Liver (tissue), 9 donors: ENCODE results near the gene FNBP1L. TPM values are rescaled to one million over a fixed set of nuclear protein-coding genes. Genes with fewer than 3 reads are reported as not detected.
A peak's percentile ranks its signal among the peaks of the same experiment; 100 is the strongest.
"Not testable (repeated sequence)": the region's sequence is repeated elsewhere in the genome, so short reads cannot be mapped to it uniquely, and the experiment has no call there.

ENCODE experiments used
- DNase-seq: peaks from one replicate; pipeline ENCODE4 v3.0.0-alpha.2; 2017; ENCODE audit warnings: low spot score
- H3K27ac ChIP-seq, 2 donors: one replicate each; pipeline ENCODE4 v1.7.0; 2013; ENCODE audit warnings: inconsistent platforms in 2 of 2, low read length in 2 of 2, control low read depth in 1 of 2, low read depth in 1 of 2, mild to moderate bottlenecking in 1 of 2
- H3K27me3 ChIP-seq, 4 donors: one replicate each; pipeline versions ENCODE4 v1.6.1 to v1.7.0; 2013; ENCODE audit warnings: low read length in 3 of 4, inconsistent platforms in 1 of 4, mild to moderate bottlenecking in 1 of 4, moderate library complexity in 1 of 4; ENCODE audit not compliant: control insufficient read depth in 4 of 4, insufficient read depth in 4 of 4
- H3K36me3 ChIP-seq, 4 donors: one replicate each; pipeline versions ENCODE4 v1.6.1 to v1.7.0; 2013; ENCODE audit warnings: low read length in 3 of 4, mild to moderate bottlenecking in 3 of 4, low read depth in 1 of 4, moderate library complexity in 1 of 4; ENCODE audit not compliant: control insufficient read depth in 4 of 4, insufficient read depth in 3 of 4
- H3K4me1 ChIP-seq, 4 donors: one replicate each; pipeline versions ENCODE4 v1.6.1 to v1.7.0; 2013; ENCODE audit warnings: low read length in 3 of 4, mild to moderate bottlenecking in 3 of 4, moderate library complexity in 1 of 4; ENCODE audit not compliant: control insufficient read depth in 4 of 4, insufficient read depth in 4 of 4
- H3K4me3 ChIP-seq, 3 donors: one replicate each; pipeline versions ENCODE4 v1.6.1 to v1.7.0; 2013; ENCODE audit warnings: low read length in 3 of 3, control low read depth in 1 of 3, low read depth in 1 of 3, mild to moderate bottlenecking in 1 of 3
- H3K9ac ChIP-seq, 2 donors: one replicate each; pipeline ENCODE4 v1.7.0; 2013; ENCODE audit warnings: low read length in 2 of 2, mild to moderate bottlenecking in 2 of 2, moderate library complexity in 2 of 2, control low read depth in 1 of 2, low read depth in 1 of 2
- H3K9me3 ChIP-seq, 4 donors: one replicate each; pipeline versions ENCODE4 v1.6.1 to v1.7.0; 2013; ENCODE audit warnings: low read length in 3 of 4; ENCODE audit not compliant: control insufficient read depth in 4 of 4
- EGR1 ChIP-seq, 2 donors: IDR thresholded peaks; 2 replicates each; pipeline ENCODE4 v1.6.1; 2016 to 2018; ENCODE audit warnings: antibody characterized with exemption in 2 of 2, low read depth in 2 of 2
- FOXA1 ChIP-seq: IDR thresholded peaks from 2 replicates; pipeline ENCODE4 v1.6.1; 2016; ENCODE audit warnings: antibody characterized with exemption
- FOXA2 ChIP-seq: IDR thresholded peaks from 2 replicates; pipeline ENCODE4 v1.6.1; 2016; ENCODE audit warnings: antibody characterized with exemption
- GABPA ChIP-seq, 2 donors: IDR thresholded peaks in 1 of 2; conservative IDR thresholded peaks in 1 of 2; 2 replicates each; pipeline ENCODE4 v1.6.1; 2016; ENCODE audit warnings: antibody characterized with exemption in 2 of 2, mild to moderate bottlenecking in 1 of 2, moderate library complexity in 1 of 2
- HNF4A ChIP-seq, 2 donors: conservative IDR thresholded peaks; 2 replicates each; pipeline ENCODE4 v1.6.1; 2016; ENCODE audit warnings: antibody characterized with exemption in 2 of 2, mild to moderate bottlenecking in 2 of 2
- HNF4G ChIP-seq: IDR thresholded peaks from 2 replicates; pipeline ENCODE4 v1.6.1; 2016; ENCODE audit warnings: antibody characterized with exemption
- JUND ChIP-seq, 2 donors: IDR thresholded peaks; 2 replicates each; pipeline ENCODE4 v1.6.1; 2016; ENCODE audit warnings: antibody characterized with exemption in 2 of 2
- MAX ChIP-seq: IDR thresholded peaks from 2 replicates; pipeline ENCODE4 v1.6.1; 2016; ENCODE audit warnings: antibody characterized with exemption
- NR2F2 ChIP-seq: IDR thresholded peaks from 2 replicates; pipeline ENCODE4 v1.6.1; 2016; ENCODE audit warnings: antibody characterized with exemption
- RAD21 ChIP-seq, 2 donors: IDR thresholded peaks; 2 replicates each; pipeline ENCODE4 v1.6.1; 2016; ENCODE audit warnings: antibody characterized with exemption in 2 of 2, mild to moderate bottlenecking in 2 of 2
- REST ChIP-seq: IDR thresholded peaks from 2 replicates; pipeline ENCODE4 v1.6.1; 2016; ENCODE audit warnings: antibody characterized with exemption, mild to moderate bottlenecking
- RXRA ChIP-seq, 2 donors: IDR thresholded peaks; 2 replicates each; pipeline ENCODE4 v1.6.1; 2017 to 2018; ENCODE audit warnings: antibody characterized with exemption in 2 of 2, mild to moderate bottlenecking in 1 of 2
- SP1 ChIP-seq: IDR thresholded peaks from 2 replicates; pipeline ENCODE4 v1.6.1; 2018; ENCODE audit warnings: antibody characterized with exemption, mild to moderate bottlenecking
- TAF1 ChIP-seq: conservative IDR thresholded peaks from 2 replicates; pipeline ENCODE4 v1.6.1; 2016; ENCODE audit warnings: antibody characterized with exemption, mild to moderate bottlenecking
- YY1 ChIP-seq: IDR thresholded peaks from 2 replicates; pipeline ENCODE4 v1.6.1; 2016; ENCODE audit warnings: antibody characterized with exemption, mild to moderate bottlenecking
- ZBTB33 ChIP-seq: IDR thresholded peaks from 2 replicates; pipeline ENCODE4 v1.6.1; 2016; ENCODE audit warnings: antibody characterized with exemption
- WGBS: extraction: QIAGEN DNeasy Blood & Tissue Kit; methylation state at CpG from one replicate; pipeline ENCODE4 v1.1.7; 2013; 5-methylcytosine and 5-hydroxymethylcytosine counted together
- polyA plus RNA-seq, 2 donors: library from polyadenylated mRNA; stranded (reverse) in 1 of 2; unstranded in 1 of 2; fragments of 200-250 nt in 1 of 2; fragments of >200 nt in 1 of 2; fragmentation: Nextera tagmentation in 1 of 2; extraction: Ambion mirVana in 1 of 2; gene quantifications; one replicate each; pipeline versions ENCODE4 v1.2.1 to v1.2.3, GENCODE V29; 2013 to 2015
- total RNA-seq, 2 donors: library from RNA; depleted of rRNA; stranded (reverse); fragments of >200 nt; gene quantifications; one replicate each; pipeline ENCODE4 v1.2.3, GENCODE V29; 2014
- TF ChIP-seq, protein P1 (sequence below): IDR thresholded peaks from 2 replicates; pipeline ENCODE4 v1.6.1; 2016; ENCODE audit warnings: antibody characterized with exemption
- donor health status: healthy.
- donor health status: healthy.
- donor health status: healthy.
- donor health status: healthy.
- donor health status: healthy.

FNBP1L gene
- total and polyA plus RNA-seq, 4 donors = 5.3 to 13.5 (median 8.9) TPM

DNA sequence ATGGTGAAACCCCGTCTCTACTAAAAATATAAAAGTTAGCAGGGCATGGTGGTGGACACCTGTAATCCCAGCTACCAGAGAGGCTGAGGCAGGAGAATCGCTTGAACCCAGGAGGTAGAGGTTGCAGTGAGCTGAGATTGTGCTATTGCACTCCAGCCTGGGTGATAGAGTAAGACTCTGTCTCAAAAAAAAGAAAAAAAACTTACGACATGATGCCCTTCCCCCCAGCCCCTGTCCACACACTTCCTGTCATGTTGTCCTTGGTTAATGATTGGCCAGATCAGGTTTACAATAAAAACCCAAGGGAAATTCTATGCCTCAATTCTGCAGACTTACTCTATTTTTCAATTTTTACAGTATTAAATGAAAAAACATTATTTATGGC lies 143.4 kb downstream of the FNBP1L start:
- H3K4me1 ChIP-seq = peaks cover 1 to 45% (median 24%) of the 10 kb centered on the region in 4 donors
- H3K27me3 ChIP-seq, H3K9ac ChIP-seq, H3K4me3 ChIP-seq, DNase-seq, H3K9me3 ChIP-seq: not testable (repeated sequence)
- WGBS = 32% methylated on average over 3 of the region's 3 CpGs
- H3K36me3 ChIP-seq = peaks cover 0 to 18% (median 6%) of the 10 kb centered on the region in 4 donors
- H3K27ac ChIP-seq = peak overlapping the region; percentile 89 to 96
- TF ChIP-seq FOXA1 = peak; percentile 2
- TF ChIP-seq GABPA (IDR thresholded peaks at IDR 0.05 in 1 of 2, conservative IDR thresholded peaks at IDR 0.05 in 1 of 2) = peak in 1 of 2 donors; percentile 44

DNA sequence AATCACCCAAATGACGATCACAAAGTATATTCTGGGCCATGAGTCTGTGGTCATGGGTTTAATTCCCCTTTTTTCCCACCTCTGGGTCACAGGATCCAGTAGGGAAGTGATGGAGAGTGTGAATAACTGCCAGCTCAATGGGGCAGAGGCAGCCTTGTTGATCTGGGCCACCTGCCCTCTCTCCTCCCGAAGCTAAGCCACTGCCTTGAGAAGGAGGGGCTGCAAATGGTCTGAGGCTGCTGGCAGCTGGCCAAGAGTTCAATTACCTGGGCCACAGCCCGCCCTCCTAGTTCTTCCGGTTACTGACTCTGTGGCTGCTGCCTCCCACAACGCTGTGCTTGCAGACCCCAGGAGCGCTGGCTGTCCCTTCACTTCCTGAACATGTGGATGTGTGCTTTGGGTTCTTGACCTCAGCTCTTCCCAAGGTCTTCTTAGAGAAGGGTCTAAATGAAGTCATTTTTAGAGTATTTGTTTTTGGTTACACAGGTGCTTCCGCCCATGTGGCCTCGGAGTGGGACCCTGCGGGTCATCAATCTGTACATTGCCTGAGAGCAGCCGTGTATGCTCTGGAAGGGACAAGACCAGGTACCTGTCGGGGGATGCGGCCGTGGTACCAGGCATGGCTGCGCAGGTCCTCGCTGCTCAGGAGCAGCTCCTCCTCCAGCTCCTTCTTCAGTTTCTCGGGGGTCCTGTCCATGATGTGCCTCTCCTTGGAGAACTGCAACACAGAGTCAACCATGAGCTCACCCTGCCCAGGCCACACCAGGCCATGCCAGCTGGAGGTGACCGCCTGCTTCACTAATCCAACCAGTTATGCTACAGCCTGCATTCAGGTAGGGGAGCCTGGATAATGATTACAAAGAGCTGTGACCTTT lies 144.0 kb downstream of the FNBP1L start:
- TF ChIP-seq YY1 (peak; percentile 48), FOXA1 (peak; percentile 16), REST (peak; percentile 79), GABPA (IDR thresholded peaks at IDR 0.05 in 1 of 2, conservative IDR thresholded peaks at IDR 0.05 in 1 of 2) (peak in 1 of 2 donors; percentile 37), SP1 (peak; percentile 83), NR2F2 (no peak), MAX (peak; percentile 84), HNF4G (no peak), ZBTB33 (peak; percentile 63), EGR1 (IDR thresholded peaks at IDR 0.05; ENCODE audit: low read depth in 2 of 2) (no peak), RXRA (IDR thresholded peaks at IDR 0.05) (peak; percentile 80 to 81), TAF1 (peak; percentile 88), RAD21 (IDR thresholded peaks at IDR 0.05) (peak; percentile 12 to 33), FOXA2 (peak; percentile 51), JUND (IDR thresholded peaks at IDR 0.05) (peak; percentile 31 to 48), HNF4A (conservative IDR thresholded peaks at IDR 0.05) (peak in 1 of 2 donors; percentile 63)
- TF ChIP-seq, protein P1, sequence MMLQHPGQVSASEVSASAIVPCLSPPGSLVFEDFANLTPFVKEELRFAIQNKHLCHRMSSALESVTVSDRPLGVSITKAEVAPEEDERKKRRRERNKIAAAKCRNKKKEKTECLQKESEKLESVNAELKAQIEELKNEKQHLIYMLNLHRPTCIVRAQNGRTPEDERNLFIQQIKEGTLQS = no peak
- 29% methylated on average over 17 of the region's 17 CpGs for WGBS
- peak overlapping the region; percentile 47 to 79 for H3K9ac ChIP-seq
- peaks cover 0 to 18% (median 6%) of the 10 kb centered on the region in 4 donors for H3K36me3 ChIP-seq
- peak overlapping the region; percentile 89 to 96 for H3K27ac ChIP-seq
- DNase-seq = peak; percentile 72
- H3K27me3 ChIP-seq = no peaks in the 10 kb centered on the region
- peaks cover 1 to 45% (median 24%) of the 10 kb centered on the region in 4 donors for H3K4me1 ChIP-seq
- H3K4me3 ChIP-seq = peak overlapping the region; percentile 29 to 55 (median 47)
- no peaks in the 10 kb centered on the region for H3K9me3 ChIP-seq
